Lower leg skin (tissue), 3 donors: Measurements from ENCODE around the gene DEDD.

Experiments used
- POLR2A ChIP-seq, 2 donors: fragments of 450-650 bp; IDR thresholded peaks; one replicate each; pipeline ENCODE4 v1.6.1; 2016 to 2017; ENCODE audit warnings: antibody characterized with exemption in 2 of 2, mild to moderate bottlenecking in 1 of 2, moderate library complexity in 1 of 2
- TF ChIP-seq, protein P1 (sequence below), 3 donors: fragments of 450-650 bp; IDR thresholded peaks; one replicate each; pipeline ENCODE4 v1.5.1; 2016; ENCODE audit warnings: antibody characterized with exemption in 3 of 3, mild to moderate bottlenecking in 3 of 3, moderate library complexity in 2 of 3

DNA sequence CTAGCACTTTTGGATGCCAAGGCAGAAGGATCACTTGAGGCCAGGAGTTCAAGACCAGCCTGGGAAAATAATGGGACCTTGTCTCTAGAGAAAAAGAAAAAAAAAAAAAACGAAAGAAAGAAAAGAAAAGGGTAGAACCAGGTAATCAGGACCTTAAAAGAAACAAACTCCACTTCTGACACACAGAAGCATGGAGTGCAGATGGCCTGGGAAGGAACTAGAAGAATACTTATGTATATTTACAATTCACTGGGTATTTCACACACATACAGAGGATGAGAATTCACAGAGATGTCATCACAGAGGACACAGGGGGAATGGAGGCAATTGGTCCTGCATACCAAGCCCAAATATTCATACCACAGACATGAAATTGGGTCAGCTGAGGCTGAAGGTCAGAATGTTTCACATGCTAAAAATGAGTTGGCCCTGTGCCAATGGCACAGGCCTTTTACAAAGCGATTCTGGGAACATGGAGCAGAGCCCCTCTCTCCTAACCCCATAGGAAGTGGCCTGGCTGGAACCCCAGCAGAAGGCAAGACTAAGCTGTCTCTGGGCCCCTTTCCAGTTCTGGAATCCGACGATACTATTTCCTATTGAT lies 40.4 kb upstream of the DEDD start:
- TF ChIP-seq, protein P1, sequence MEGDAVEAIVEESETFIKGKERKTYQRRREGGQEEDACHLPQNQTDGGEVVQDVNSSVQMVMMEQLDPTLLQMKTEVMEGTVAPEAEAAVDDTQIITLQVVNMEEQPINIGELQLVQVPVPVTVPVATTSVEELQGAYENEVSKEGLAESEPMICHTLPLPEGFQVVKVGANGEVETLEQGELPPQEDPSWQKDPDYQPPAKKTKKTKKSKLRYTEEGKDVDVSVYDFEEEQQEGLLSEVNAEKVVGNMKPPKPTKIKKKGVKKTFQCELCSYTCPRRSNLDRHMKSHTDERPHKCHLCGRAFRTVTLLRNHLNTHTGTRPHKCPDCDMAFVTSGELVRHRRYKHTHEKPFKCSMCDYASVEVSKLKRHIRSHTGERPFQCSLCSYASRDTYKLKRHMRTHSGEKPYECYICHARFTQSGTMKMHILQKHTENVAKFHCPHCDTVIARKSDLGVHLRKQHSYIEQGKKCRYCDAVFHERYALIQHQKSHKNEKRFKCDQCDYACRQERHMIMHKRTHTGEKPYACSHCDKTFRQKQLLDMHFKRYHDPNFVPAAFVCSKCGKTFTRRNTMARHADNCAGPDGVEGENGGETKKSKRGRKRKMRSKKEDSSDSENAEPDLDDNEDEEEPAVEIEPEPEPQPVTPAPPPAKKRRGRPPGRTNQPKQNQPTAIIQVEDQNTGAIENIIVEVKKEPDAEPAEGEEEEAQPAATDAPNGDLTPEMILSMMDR (IDR thresholded peaks at IDR 0.05), result no peak
- no peak for TF ChIP-seq POLR2A (IDR thresholded peaks at IDR 0.05)
